ENCODE results near the gene PCLO. TPM values are rescaled to one million over a fixed set of nuclear protein-coding genes. Genes with fewer than 3 reads are reported as not detected.
"Not testable (repeated sequence)": the region's sequence is repeated elsewhere in the genome, so short reads cannot be mapped to it uniquely, and the experiment has no call there.

PCLO gene
- total RNA-seq, 1 donor, result under 0.01 TPM

- TF ChIP-seq CTCF (IDR thresholded peaks at IDR 0.05; ENCODE audit: insufficient read depth, low read depth, low read length), result no peak
- DNase-seq (ENCODE audit: low read depth), result no peak
- no peak overlapping the region for H3K4me3 ChIP-seq (ENCODE audit: low read depth, low read length)
Measured at GRCh38 chr7:82722946-82723345, 439.7 kb downstream of the PCLO start.

GRCh38 chr7:82715344-82715743 lies 447.3 kb downstream of the PCLO start:
- no peak for DNase-seq (ENCODE audit: low read depth)
- H3K4me3 ChIP-seq (ENCODE audit: low read depth, low read length), result no peak overlapping the region
- TF ChIP-seq CTCF (IDR thresholded peaks at IDR 0.05; ENCODE audit: insufficient read depth, low read depth, low read length), result no peak

- DNase-seq (ENCODE audit: low read depth), result no peak
- no peak for TF ChIP-seq CTCF (IDR thresholded peaks at IDR 0.05; ENCODE audit: insufficient read depth, low read depth, low read length)
- H3K4me3 ChIP-seq (ENCODE audit: low read depth, low read length), result no peak overlapping the region
Measured at GRCh38 chr7:82714883-82715282, 447.8 kb downstream of the PCLO start.

GRCh38 chr7:82713506-82713905 lies 449.2 kb downstream of the PCLO start:
- DNase-seq (ENCODE audit: low read depth), result no peak
- no peak overlapping the region for H3K4me3 ChIP-seq (ENCODE audit: low read depth, low read length)
- TF ChIP-seq CTCF (IDR thresholded peaks at IDR 0.05; ENCODE audit: insufficient read depth, low read depth, low read length), result no peak

GRCh38 chr7:82706344-82706743 lies 456.3 kb downstream of the PCLO start:
- DNase-seq (ENCODE audit: low read depth); H3K4me3 ChIP-seq (ENCODE audit: low read depth, low read length): not testable (repeated sequence)

GRCh38 chr7:82705517-82706260 lies 457.0 kb downstream of the PCLO start:
- DNase-seq (ENCODE audit: low read depth), result no peak
- no peak for TF ChIP-seq CTCF (IDR thresholded peaks at IDR 0.05; ENCODE audit: insufficient read depth, low read depth, low read length)

GRCh38 chr7:82704121-82704520 lies 458.6 kb downstream of the PCLO start:
- TF ChIP-seq CTCF (IDR thresholded peaks at IDR 0.05; ENCODE audit: insufficient read depth, low read depth, low read length), result no peak
- no peak for DNase-seq (ENCODE audit: low read depth)
- H3K4me3 ChIP-seq (ENCODE audit: low read depth, low read length), result no peak overlapping the region

More at GRCh38 chr7:82705517-82706260, 457.0 kb downstream of the PCLO start:
- no peak overlapping the region for H3K4me3 ChIP-seq (ENCODE audit: low read depth, low read length)

Small RNA genes lying within 50 kb of the gene (small RNA-seq; reads per million reads assigned to genes)
- gene RNA5SP235, result not detected
